Activated naive CD4-positive, alpha-beta T cell treated with anti-CD3 and anti-CD28 coated beads, Interleukin-2, amount 10 ng/mL, durations not matched to agents 7 days and 5 days (primary cell): Measurements from ENCODE around the gene UTP11.

Source experiments
- CTCF ChIA-PET: fragments of 350-600 bp; sonication (Branson Sonifier 250); formaldehyde crosslinking; loops from one replicate; lab custom pipeline; 2021; ENCODE audit warnings: antibody characterized with exemption; lab: Charles Lee
- DNase-seq: peaks from one replicate; pipeline ENCODE4 v3.0.0-alpha.2; 2020
- H3K27ac Mint-ChIP-seq: one replicate; pipeline ENCODE4 v1.8.0; 2021; ENCODE audit warnings: mild to moderate bottlenecking, moderate library complexity, mixed read lengths
- H3K27me3 Mint-ChIP-seq: one replicate; pipeline ENCODE4 v1.8.0; 2021; ENCODE audit warnings: mild to moderate bottlenecking, mixed read lengths
- H3K36me3 Mint-ChIP-seq: one replicate; pipeline ENCODE4 v1.8.0; 2021; ENCODE audit warnings: mixed read lengths
- H3K4me1 Mint-ChIP-seq: one replicate; pipeline ENCODE4 v1.8.0; 2021; ENCODE audit warnings: mixed read lengths
- H3K4me3 Mint-ChIP-seq: one replicate; pipeline ENCODE4 v1.8.0; 2021; ENCODE audit warnings: mild to moderate bottlenecking, moderate library complexity, mixed read lengths
- H3K9me3 Mint-ChIP-seq: one replicate; pipeline ENCODE4 v1.8.0; 2021; ENCODE audit warnings: mixed read lengths

UTP11 gene

DNA sequence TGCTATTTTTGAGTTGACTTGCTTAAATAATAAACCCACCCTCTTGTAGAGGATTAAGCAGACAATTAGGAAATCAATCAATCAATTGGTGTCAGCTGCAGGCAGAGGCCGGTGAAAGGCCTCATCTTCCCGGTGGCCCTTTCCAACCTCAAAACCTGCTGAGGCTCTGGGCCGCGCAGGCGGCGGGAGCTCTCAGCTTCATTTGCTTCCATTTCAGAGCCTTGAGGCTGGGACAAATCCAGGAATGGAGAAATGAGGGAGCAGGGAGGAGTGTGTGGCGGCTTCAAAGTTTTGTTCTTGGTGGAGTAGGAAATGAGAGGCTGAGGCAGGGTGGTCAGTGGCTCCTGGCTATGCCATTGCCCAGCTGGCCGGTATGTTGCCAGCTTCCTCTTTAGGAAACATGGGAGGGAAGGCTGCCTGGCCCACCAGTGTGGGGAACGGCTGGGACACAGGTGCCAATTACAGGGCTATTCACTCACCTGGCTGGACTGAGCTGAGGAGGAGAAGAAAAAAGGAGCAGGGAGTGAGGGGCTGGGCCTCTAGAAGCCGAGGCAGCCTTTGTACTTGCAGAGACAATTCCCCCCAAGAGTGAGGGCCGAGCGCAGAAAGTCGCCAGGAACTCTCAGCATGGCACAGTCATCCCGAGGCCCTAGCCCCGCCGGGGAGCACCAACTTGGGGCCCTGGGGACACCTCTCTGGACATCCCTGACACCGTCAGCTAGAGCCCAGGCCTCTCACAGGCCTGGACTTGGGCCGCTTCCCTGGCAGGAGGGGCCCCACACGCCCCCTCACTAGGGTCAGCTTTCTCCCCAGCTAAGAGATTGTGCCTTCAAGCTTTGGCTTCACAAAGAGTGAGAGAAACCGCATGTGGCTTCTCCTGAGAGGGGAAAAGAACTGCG lies 29.7 kb downstream of the UTP11 start:
- Mint-ChIP-seq H3K27ac (no peak overlapping the region), H3K36me3 (no peaks in the 10 kb centered on the region), H3K4me1 (peaks cover 9% of the 10 kb centered on the region), H3K9me3 (no peaks in the 10 kb centered on the region), H3K4me3 (no peak overlapping the region), H3K27me3 (peaks cover 85% of the 10 kb centered on the region)
- DNase-seq, result no peak
- CTCF ChIA-PET, result interaction anchor here (1.3 kb wide), 1 partner anchor 30 kb away, joined by 3 read pairs; no protein-coding TSS in a partner anchor

DNA sequence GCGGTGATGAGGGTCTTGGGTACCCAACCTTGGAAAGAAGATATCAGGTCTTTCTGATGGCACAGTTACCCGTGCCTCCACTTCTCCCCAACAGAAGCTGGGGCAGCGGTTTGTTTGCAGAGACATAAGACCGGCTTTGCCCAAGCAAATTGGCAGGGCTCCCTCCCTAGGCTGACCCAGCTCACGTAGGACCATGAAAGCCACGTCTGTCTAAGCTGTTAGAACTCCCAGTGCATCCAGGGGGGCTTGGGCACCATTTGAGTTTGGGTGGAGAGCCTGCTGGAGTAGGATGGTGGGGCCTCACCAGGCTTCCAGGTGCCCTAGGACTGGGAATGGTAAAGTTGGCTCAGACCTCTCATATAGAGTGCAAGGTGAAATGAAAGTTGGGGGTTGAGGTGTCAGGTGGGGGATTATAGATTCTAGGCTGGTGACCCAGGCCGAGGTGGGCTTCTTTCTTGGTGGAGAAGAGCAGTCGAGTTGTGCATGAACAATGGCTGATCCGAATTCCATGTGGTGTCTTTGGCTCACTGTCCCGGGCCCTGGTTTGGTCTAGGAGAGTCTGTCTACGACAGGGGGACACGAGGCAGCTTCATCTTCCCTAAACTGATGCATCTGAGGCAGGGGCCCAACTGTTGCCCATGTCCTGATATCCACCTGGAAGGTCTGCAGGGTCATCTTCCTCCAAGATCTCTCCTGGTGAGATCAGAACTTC lies 30.7 kb downstream of the UTP11 start:
- Mint-ChIP-seq H3K4me3 (no peak overlapping the region), H3K9me3 (no peaks in the 10 kb centered on the region), H3K36me3 (no peaks in the 10 kb centered on the region), H3K4me1 (peaks cover 9% of the 10 kb centered on the region), H3K27ac (no peak overlapping the region), H3K27me3 (peaks cover 95% of the 10 kb centered on the region)
- DNase-seq, result no peak
- CTCF ChIA-PET, result interaction anchor here (1.3 kb wide), 1 partner anchor 29 kb away, joined by 3 read pairs; no protein-coding TSS in a partner anchor

DNA sequence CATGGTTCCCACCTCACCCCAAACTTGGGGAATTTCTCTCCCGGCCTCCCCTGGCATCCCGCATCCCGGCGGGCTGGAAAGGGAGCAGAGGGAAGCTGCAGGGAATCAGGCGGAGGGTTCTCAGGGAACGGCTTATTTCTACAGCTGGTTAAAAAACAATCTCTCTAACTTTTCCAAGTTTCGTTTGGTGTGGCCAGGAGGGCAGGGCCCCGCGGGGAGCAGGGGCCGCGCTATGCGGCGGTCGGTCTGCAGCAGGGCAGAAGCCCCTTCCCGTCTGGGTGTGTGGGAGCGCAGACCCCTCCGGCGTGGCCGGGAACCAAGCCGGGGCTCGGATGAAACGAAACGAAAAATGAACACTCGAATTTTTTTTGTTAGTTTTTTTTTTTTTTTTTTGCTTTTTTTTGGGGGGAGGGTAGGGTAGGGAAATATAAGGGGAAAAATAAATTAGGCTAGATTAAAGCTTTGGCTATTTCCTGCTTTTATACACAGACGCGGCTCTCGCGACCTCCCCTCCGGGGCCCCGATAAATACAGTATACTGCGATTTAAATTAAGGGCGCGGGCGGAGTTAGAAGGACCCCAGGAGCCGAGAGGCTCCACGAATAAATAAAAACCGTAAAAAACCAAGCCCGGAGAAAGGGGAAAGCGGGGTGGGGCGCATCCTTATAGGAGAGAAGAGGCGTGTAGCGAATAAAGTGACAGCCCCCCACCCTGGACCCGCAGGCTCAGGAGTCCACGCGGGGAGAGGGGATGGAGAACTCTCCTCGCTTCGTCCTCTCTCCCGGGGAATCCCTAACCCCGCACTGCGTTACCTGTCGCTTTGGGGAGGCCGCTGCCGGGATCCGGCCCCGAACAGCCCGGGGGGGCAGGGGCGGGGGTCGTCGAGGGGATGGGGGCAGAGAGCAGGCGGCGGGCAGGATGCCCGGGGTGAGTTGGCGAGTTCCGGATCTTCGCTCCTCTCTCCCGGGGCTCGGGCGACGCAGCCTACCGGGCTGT lies 32.0 kb downstream of the UTP11 start:
- CTCF ChIA-PET, result no interaction called here
- Mint-ChIP-seq H3K27me3 (peaks cover 95% of the 10 kb centered on the region), H3K36me3 (no peaks in the 10 kb centered on the region), H3K27ac (peak overlapping the region; percentile 69), H3K4me3 (peak overlapping the region; percentile 48), H3K4me1 (peaks cover 9% of the 10 kb centered on the region), H3K9me3 (no peaks in the 10 kb centered on the region)
- no peak for DNase-seq

DNA sequence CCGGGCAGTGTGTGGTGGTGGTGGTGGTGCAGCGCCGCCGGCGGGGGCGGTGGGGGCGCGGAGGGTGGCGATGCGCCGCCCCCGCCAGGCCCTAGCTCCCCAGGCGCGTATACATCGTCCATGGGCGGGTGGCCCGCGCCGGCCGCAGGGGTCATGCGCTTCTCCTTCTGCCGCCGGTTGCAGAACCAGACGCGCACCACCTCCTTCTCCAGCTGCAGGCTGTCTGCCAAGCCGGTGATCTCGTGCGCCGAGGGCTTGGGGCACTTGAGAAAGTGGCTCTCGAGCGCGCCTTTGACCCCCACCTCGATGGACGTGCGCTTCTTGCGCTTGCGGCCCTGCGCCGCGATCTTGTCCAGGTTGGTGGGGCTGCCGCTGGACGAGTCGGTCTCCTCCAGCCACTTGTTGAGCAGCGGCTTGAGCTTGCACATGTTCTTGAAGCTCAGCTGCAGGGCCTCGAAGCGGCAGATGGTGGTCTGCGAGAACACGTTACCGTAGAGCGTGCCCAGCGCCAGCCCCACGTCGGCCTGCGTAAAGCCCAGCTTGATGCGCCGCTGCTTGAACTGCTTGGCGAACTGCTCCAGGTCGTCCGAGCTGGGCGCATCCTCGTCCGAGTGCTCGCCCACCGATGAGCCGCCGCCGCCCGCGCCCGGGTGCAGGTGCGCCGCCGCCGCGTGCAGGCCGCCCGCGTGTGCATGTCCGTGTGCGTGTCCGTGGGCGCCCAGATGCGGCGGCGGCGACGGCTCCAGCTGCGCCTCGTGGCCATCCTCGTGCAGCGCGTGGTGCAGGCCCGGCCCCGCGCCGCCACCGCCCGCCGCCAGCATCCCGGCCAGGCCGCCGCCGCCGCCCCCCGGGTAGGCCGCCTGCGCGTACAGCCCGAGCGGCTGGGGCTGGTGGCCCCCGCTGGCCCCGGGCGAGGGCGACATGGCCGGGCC lies 33.1 kb downstream of the UTP11 start:
- no peak for DNase-seq
- H3K27me3 Mint-ChIP-seq, result peaks cover 91% of the 10 kb centered on the region

DNA sequence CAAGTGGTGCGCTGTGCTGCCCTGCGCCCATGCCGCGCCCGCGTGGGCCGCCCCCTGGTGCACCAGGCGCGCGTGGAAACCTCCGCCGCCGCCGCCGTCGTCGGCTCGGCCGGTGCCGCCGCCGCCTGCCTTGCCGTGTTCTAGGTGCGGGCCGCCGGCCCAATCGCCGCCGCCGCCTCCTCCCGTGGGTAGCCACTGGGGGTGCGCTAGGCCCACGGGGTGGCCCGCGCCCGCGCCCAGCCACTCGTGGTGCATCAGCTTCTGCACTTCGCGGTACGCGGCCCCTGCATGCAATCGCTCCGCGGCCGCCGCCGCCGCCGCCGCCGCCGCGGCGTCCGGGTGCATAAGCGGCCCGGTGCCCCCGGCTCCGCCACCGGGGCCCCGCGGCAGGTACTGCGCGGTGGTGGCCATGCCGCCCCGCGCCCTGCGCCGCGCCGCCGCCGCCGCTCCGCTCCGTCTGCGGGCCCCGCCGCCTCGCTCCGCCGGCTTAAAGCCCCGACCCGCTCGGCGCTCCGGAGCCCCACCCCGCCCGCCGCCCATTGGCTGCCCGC lies 33.9 kb downstream of the UTP11 start, which contains the start of gene POU3F1:
TSS of gene POU3F1 (minus strand) at position 461 of the 551 bp plus-strand sequence. CDS start at position 411, 50 bp downstream.
- H3K36me3 Mint-ChIP-seq, result no peaks in the 10 kb centered on the region
- peaks cover 9% of the 10 kb centered on the region for H3K4me1 Mint-ChIP-seq
- no peak within 1 kb of the TSS for H3K27ac Mint-ChIP-seq
- H3K4me3 Mint-ChIP-seq, result peak within 1 kb of the TSS; percentile 69
- CTCF ChIA-PET, result no interaction called here
- peaks cover 90% of the 10 kb centered on the region for H3K27me3 Mint-ChIP-seq
- peak; percentile 43 for DNase-seq
- H3K9me3 Mint-ChIP-seq, result no peaks in the 10 kb centered on the region

More for the DNA sequence above, 33.1 kb downstream of the UTP11 start:
- Mint-ChIP-seq H3K36me3 (no peaks in the 10 kb centered on the region), H3K9me3 (no peaks in the 10 kb centered on the region), H3K4me1 (peaks cover 9% of the 10 kb centered on the region), H3K27ac (no peak overlapping the region), H3K4me3 (peak overlapping the region; percentile 31)
- CTCF ChIA-PET, result no interaction called here

DNA sequence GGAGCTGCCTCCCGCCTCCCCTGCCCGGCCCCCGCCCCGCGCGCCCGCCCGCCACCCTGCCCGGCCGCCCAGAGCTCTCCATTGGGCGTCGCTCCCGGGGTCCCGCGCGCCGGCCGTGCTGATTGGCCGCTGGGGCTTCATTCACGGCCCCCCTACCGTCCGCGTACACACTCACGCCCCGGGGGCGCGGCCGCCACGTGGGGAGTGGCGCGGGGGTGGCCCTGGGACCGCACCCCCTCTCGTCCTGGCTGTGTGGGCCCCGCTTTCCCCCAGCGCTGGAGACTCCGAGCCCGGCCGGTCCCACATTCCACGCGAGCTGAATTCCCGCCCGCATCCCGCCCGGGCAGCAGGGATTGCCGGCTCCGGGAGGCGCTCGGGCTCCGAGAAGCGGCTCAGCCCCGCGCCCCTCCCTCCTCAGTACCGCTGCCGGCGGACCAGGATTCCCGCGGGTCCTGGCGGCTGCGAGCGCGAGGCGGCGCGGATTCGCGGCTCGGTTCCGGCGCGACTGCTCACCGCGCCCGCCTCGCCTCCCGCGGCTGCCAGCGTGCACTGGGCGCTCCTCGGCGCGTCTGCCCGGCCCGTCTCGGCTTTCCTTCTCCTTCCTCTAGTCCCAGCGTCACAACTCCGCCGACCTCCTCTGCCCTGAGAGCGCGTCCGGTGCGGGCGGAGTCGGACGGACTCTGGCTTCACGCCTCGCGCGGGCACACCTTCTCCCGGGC lies 34.5 kb downstream of the UTP11 start:
- no peaks in the 10 kb centered on the region for H3K36me3 Mint-ChIP-seq
- CTCF ChIA-PET, result interaction anchor here (1.2 kb wide), 1 partner anchor 25 kb away, joined by 3 read pairs; no protein-coding TSS in a partner anchor
- peaks cover 90% of the 10 kb centered on the region for H3K27me3 Mint-ChIP-seq

DNA sequence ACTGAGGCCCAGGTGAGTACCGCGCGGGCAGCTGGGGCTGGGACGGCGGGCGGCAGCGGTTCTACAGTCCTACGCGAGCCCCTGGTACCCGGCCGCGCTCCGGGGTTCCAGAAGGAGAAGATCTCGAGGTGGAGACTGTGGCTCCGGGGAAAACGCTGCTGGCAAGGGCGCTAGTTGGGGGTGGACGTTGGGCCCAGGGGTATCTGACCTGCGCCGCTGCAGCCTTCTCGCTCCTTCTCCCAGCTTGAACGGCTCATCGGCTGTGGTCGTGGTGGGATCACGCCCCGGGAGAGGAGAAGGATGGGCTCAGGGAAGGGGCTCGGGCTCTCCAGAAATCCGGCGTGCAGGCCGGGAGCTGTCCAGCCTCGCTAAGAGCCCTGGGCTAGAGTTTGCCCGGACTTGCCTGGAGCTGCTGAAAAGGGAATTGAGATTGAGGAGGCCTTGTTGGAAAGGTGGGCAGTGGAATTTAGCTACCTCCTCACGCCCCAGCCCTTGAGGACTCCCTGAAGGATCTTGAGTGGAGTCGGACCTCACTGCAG lies 35.1 kb downstream of the UTP11 start:
- H3K36me3 Mint-ChIP-seq, result no peaks in the 10 kb centered on the region
- peaks cover 85% of the 10 kb centered on the region for H3K27me3 Mint-ChIP-seq
- DNase-seq, result no peak
- peaks cover 9% of the 10 kb centered on the region for H3K4me1 Mint-ChIP-seq
- CTCF ChIA-PET, result interaction anchor here (1.2 kb wide), 1 partner anchor 24 kb away, joined by 3 read pairs; no protein-coding TSS in a partner anchor
- peak overlapping the region; percentile 69 for H3K4me3 Mint-ChIP-seq
- H3K9me3 Mint-ChIP-seq, result no peaks in the 10 kb centered on the region
- H3K27ac Mint-ChIP-seq, result no peak overlapping the region

More for the DNA sequence above, 34.5 kb downstream of the UTP11 start:
- H3K4me1 Mint-ChIP-seq, result peaks cover 9% of the 10 kb centered on the region
- peak; percentile 83 for DNase-seq
- no peak overlapping the region for H3K27ac Mint-ChIP-seq
- H3K4me3 Mint-ChIP-seq, result peak overlapping the region; percentile 69
- H3K9me3 Mint-ChIP-seq, result no peaks in the 10 kb centered on the region

DNA sequence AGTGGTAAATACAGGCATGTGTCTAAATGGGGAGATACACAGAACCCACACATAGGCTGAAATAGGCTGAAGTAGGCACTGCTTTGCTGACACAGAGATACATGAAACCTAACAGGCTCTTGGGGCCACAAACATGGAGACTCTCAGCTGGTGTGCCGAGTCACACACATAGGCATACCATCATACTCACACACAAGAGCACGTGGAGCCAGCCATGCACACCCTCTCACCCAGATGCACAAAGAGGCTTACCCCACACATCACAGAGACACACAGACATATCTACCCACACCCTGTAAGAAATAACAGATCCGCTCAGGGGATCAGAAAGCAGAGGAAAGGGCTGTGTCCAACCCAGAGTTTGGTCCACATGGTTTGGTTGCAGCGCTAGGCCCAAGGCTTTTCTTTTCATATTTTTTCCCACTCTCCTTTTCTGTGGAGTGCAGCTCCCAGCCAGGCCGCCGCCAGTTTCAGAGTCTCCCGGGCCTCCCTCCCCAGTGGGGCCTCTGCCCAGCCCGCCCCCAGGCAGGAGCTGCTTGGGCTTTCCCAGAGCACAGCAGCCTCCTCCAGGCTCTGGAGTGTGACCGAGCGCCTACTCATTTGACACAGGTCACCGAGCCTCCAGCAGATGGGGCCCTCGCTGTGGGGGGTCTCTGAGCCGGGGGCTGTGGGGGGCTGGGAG lies 38.0 kb downstream of the UTP11 start:
- H3K27ac Mint-ChIP-seq, result no peak overlapping the region
- no peaks in the 10 kb centered on the region for H3K9me3 Mint-ChIP-seq
- CTCF ChIA-PET, result no interaction called here
- H3K27me3 Mint-ChIP-seq, result peaks cover 80% of the 10 kb centered on the region
- DNase-seq, result no peak
- H3K4me3 Mint-ChIP-seq, result no peak overlapping the region
- H3K36me3 Mint-ChIP-seq, result no peaks in the 10 kb centered on the region
- peaks cover 1% of the 10 kb centered on the region for H3K4me1 Mint-ChIP-seq

DNA sequence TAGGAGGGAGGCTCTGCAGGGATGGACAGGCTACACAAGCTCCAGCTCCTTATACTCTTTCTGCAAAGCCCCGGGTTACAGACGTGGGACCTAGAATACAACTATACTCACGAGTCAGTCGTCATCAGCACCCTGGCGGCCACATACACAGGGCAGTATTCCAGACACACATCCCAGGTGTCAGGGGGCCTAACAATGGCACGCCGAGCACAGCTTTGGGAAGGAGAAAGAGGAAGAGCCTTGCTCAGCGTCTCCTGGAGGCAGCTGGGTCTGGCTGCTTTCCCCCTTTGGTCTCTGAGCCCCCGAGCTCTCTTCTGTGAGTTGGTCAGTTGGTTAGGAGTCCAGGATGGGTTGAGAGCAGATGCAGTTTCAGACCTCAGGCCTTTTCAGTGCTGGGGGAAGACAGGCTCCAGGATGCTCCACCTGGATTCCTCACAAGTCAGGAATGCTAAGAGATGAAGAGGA lies 38.6 kb downstream of the UTP11 start:
- Mint-ChIP-seq H3K27ac (no peak overlapping the region), H3K4me3 (no peak overlapping the region), H3K4me1 (no peaks in the 10 kb centered on the region), H3K27me3 (peaks cover 81% of the 10 kb centered on the region), H3K36me3 (no peaks in the 10 kb centered on the region), H3K9me3 (no peaks in the 10 kb centered on the region)
- no peak for DNase-seq
- CTCF ChIA-PET, result no interaction called here

DNA sequence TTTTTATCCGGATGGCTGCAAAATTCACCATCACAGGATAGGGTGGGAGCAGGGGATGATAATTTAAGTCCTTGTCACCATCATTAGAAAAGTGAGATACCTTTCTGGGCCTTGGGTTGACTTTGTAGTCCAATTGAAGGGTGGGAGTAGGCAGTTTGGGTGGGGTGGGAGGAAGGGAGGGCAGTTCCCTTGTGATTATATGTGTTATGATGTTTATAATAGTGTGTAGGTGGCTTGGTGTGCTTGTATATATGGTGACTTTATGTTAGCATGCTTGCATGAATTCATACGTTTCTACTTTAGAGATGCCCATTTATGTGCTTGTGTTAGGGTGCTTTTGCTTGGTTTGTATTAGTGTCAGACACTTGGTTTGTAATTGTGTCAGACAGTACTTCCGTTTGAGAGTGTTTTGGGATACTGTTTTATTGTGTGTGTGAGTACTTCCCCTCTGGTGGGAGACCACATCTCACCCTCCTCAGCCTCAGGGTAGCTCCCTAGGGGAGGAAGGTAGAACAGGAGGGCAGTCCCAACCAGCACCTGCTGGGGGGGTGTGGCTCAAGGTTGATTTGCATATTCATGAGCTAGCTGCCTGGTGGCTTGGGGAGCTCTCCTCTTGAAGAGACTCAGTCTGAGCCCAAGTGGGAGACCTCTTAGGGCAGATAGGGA lies 40.3 kb downstream of the UTP11 start:
- no peak overlapping the region for H3K27ac Mint-ChIP-seq
- no peak for DNase-seq
- H3K9me3 Mint-ChIP-seq, result no peaks in the 10 kb centered on the region
- no peaks in the 10 kb centered on the region for H3K36me3 Mint-ChIP-seq
- H3K4me1 Mint-ChIP-seq, result no peaks in the 10 kb centered on the region
- H3K27me3 Mint-ChIP-seq, result peaks cover 63% of the 10 kb centered on the region
- no peak overlapping the region for H3K4me3 Mint-ChIP-seq
- CTCF ChIA-PET, result no interaction called here
